GM12878 (cell line): ENCODE results near the gene CYSRT1. TPM values are rescaled to one million over a fixed set of nuclear protein-coding genes. Genes with fewer than 3 reads are reported as not detected.

ENCODE experiments used
- ATAC-seq: fragments of 200-7000 bp; cut with Tn5 transposase; 3 replicates; pipeline ENCODE4 v1.9.1; 2020; ENCODE audit warnings: mild to moderate bottlenecking, moderate library complexity
- BruUV-seq: library from RNA; stranded (reverse); fragments of 400-500 nt; replicated peaks from 2 replicates; lab custom pipeline; 2021; lab: Mats Ljungman, UMichigan
- CTCF ChIA-PET: fragments of 300-600 bp; sonication (Branson Sonifier 250); formaldehyde crosslinking; extraction: SDS; loops from one replicate; lab custom pipeline; 2021; ENCODE audit warnings: inconsistent platforms; lab: Yijun Ruan, JAX
- POLR2A ChIA-PET: fragments of 350-600 bp; formaldehyde crosslinking; extraction: SDS; loops from one replicate; lab custom pipeline; 2021; ENCODE audit warnings: inconsistent platforms; lab: Charles Lee
- RAD21 ChIA-PET: fragments of 300-600 bp; sonication (Branson Sonifier 250); formaldehyde crosslinking; loops from one replicate; lab custom pipeline; 2023; ENCODE audit warnings: antibody characterized with exemption; ENCODE audit not compliant: unreplicated experiment; lab: Charles Lee
- SMC1A ChIA-PET: fragments of 300-600 bp; sonication (Branson Sonifier 250); formaldehyde crosslinking; loops from one replicate; lab custom pipeline; 2023; ENCODE audit not compliant: unreplicated experiment, uncharacterized antibody; lab: Charles Lee
- DNase-seq: peaks from one replicate; pipeline ENCODE4 v3.0.0-alpha.2; 2011; ENCODE audit warnings: low read depth, low spot score
- FAIRE-seq: peaks from 3 replicates; lab custom pipeline; 2011; peaks lifted over from hg19 to GRCh38; lab: Jason Lieb, UNC
- H2AFZ ChIP-seq: 2 replicates; pipeline ENCODE4 v1.6.0; 2011; ENCODE audit warnings: low read depth, low read length, control low read depth; ENCODE audit not compliant: control insufficient read depth
- H3K27ac ChIP-seq: 2 replicates; pipeline ENCODE4 v1.5.1; 2011; ENCODE audit warnings: control low read depth; ENCODE audit not compliant: control insufficient read depth, insufficient read depth
- H3K27me3 ChIP-seq, 2 experiments: replicated peaks in 1 of 2; 2 replicates each; pipeline versions ENCODE4 v1.6.0 to v1.6.1; 2011; ENCODE audit warnings: low read length in 1 of 2; ENCODE audit not compliant: control insufficient read depth in 2 of 2, insufficient read depth in 2 of 2
- H3K36me3 ChIP-seq, 2 experiments: 2 replicates each; pipeline ENCODE4 v1.5.1; 2011; ENCODE audit warnings: low read length in 1 of 2; ENCODE audit not compliant: control insufficient read depth in 2 of 2, insufficient read depth in 2 of 2
- H3K4me1 ChIP-seq: 2 replicates; pipeline ENCODE4 v1.6.1; 2011; ENCODE audit warnings: mild to moderate bottlenecking, low read length, moderate library complexity, mixed read lengths; ENCODE audit not compliant: control insufficient read depth, insufficient read depth
- H3K4me2 ChIP-seq: 2 replicates; pipeline ENCODE4 v1.6.0; 2011; ENCODE audit warnings: control low read depth; ENCODE audit not compliant: control insufficient read depth, insufficient read depth
- H3K4me3 ChIP-seq: fragments of 200-600 bp; sonication (generic); 2 replicates; pipeline ENCODE4 v1.5.1; 2016
- H3K79me2 ChIP-seq: 2 replicates; pipeline ENCODE4 v1.6.0; 2011; ENCODE audit warnings: low read length; ENCODE audit not compliant: control insufficient read depth, insufficient read depth
- H3K9ac ChIP-seq: 2 replicates; pipeline ENCODE4 v1.8.0; 2011; ENCODE audit warnings: low read length, control low read depth, mixed read lengths; ENCODE audit not compliant: control insufficient read depth, insufficient read depth
- H3K9me3 ChIP-seq: replicated peaks from 3 replicates; pipeline ENCODE4 v1.5.1; 2011; ENCODE audit warnings: mild to moderate bottlenecking, low read length; ENCODE audit not compliant: control insufficient read depth, insufficient read depth
- H4K20me1 ChIP-seq: 2 replicates; pipeline ENCODE4 v1.6.0; 2011; ENCODE audit not compliant: control insufficient read depth, insufficient read depth
- BCL11A ChIP-seq: IDR thresholded peaks from 2 replicates; pipeline ENCODE4 v1.6.1; 2011; ENCODE audit warnings: low read depth, low read length
- BHLHE40 ChIP-seq, 2 experiments: fragments of 450-650 bp in 1 of 2; IDR thresholded peaks; 2 replicates each; pipeline ENCODE4 v1.6.1; 2011 to 2017; ENCODE audit warnings: low read depth in 2 of 2, borderline replicate concordance in 1 of 2, improper control_type of control experiment in 1 of 2, low read length in 1 of 2, mild to moderate bottlenecking in 1 of 2
- EED ChIP-seq: sonication (generic); IDR thresholded peaks from 2 replicates; pipeline ENCODE4 v1.6.1; 2016; ENCODE audit warnings: antibody characterized with exemption, low read depth
- IKZF2 ChIP-seq, 2 experiments: fragments of 450-650 bp; IDR thresholded peaks; 2 replicates each; pipeline ENCODE4 v1.6.1; 2017; ENCODE audit warnings: mild to moderate bottlenecking in 2 of 2, moderate library complexity in 2 of 2
- MEF2B ChIP-seq: fragments of 450-650 bp; IDR thresholded peaks from 2 replicates; pipeline ENCODE4 v1.6.1; 2018; ENCODE audit warnings: mild to moderate bottlenecking, moderate library complexity; ENCODE audit not compliant: partially characterized antibody, poor library complexity, severe bottlenecking
- NFXL1 ChIP-seq: fragments of 450-650 bp; IDR thresholded peaks from 2 replicates; pipeline ENCODE4 v1.6.1; 2017; ENCODE audit warnings: antibody characterized with exemption, mild to moderate bottlenecking, borderline replicate concordance
- NRF1 ChIP-seq: conservative IDR thresholded peaks from 2 replicates; pipeline ENCODE4 v1.6.1; 2011; ENCODE audit warnings: mild to moderate bottlenecking, low read depth, low read length, improper control_type of control experiment
- POLR2AphosphoS2 ChIP-seq: IDR thresholded peaks from 2 replicates; pipeline ENCODE4 v1.6.1; 2011; ENCODE audit warnings: low read depth, mild to moderate bottlenecking, low read length, improper control_type of control experiment, moderate library complexity
- RAD21 ChIP-seq: IDR thresholded peaks from 2 replicates; pipeline ENCODE4 v1.6.1; 2011; ENCODE audit warnings: mild to moderate bottlenecking, low read depth, low read length, moderate library complexity; ENCODE audit not compliant: insufficient read depth
- SMAD1 ChIP-seq: fragments of 450-650 bp; IDR thresholded peaks from 2 replicates; pipeline ENCODE4 v1.6.1; 2018; ENCODE audit warnings: mild to moderate bottlenecking, low read depth; ENCODE audit not compliant: partially characterized antibody
- SP1 ChIP-seq: IDR thresholded peaks from one replicate; pipeline ENCODE4 v1.6.1; 2011; ENCODE audit warnings: low read depth, low read length
- SPI1 ChIP-seq: IDR thresholded peaks from 2 replicates; pipeline ENCODE4 v1.6.1; 2011; ENCODE audit warnings: low read depth, mild to moderate bottlenecking, low read length, moderate library complexity, borderline replicate concordance; ENCODE audit not compliant: insufficient read depth
- STAT1 ChIP-seq: fragments of 450-650 bp; conservative IDR thresholded peaks from 2 replicates; pipeline ENCODE4 v1.6.1; 2014; ENCODE audit warnings: antibody characterized with exemption, mild to moderate bottlenecking
- TAF1 ChIP-seq: IDR thresholded peaks from 2 replicates; pipeline ENCODE4 v1.6.1; 2011; ENCODE audit warnings: mild to moderate bottlenecking, low read depth, low read length, borderline replicate concordance
- TCF7 ChIP-seq: IDR thresholded peaks from 2 replicates; pipeline ENCODE4 v1.6.1; 2014; ENCODE audit warnings: antibody characterized with exemption, borderline replicate concordance
- WGBS: methylation state at CpG from one replicate; pipeline ENCODE4 v1.1.6; 2016; ENCODE audit warnings: low lambda C conversion rate; ENCODE audit not compliant: insufficient replicate concordance, insufficient coverage; ENCODE audit errors: missing lambda C conversion rate; 5-methylcytosine and 5-hydroxymethylcytosine counted together
- in situ Hi-C: fragments of 300-500 bp; cut with MboI; formaldehyde crosslinking; loops from 9 replicates; pipeline ENCODE4 v1.14.3; 2018; ENCODE audit warnings: mixed read lengths
- intact Hi-C: fragments of 100-400 bp; cut with micrococcal nuclease; formaldehyde crosslinking; loops from one replicate; pipeline ENCODE4 v1.14.2; 2022; ENCODE audit not compliant: unreplicated experiment
- polyA plus RNA-seq, 11 experiments: library from polyadenylated mRNA; depleted of rRNA in 4 of 11; unstranded in 6 of 11; stranded (reverse) in 5 of 11; fragments of >200 nt; fragmentation: Nextera tagmentation in 4 of 11; fragmentation: Illumina TruSeq in 1 of 11; extraction: Ambion mirVana in 4 of 11; extraction: Trizol in 1 of 11; gene quantifications; 1 replicate in 1 of 11; 2 replicates in 10 of 11; pipeline versions ENCODE4 v1.2.1 to v1.2.3, GENCODE V29; 2011 to 2016; ENCODE audit warnings: inconsistent platforms in 2 of 11, missing spikeins in 2 of 11, low read depth in 1 of 11
- total RNA-seq, 4 experiments: library from RNA; depleted of rRNA in 3 of 4; stranded (reverse); fragments of >200 nt in 3 of 4; fragmentation: Illumina TruSeq in 1 of 4; extraction: Trizol in 1 of 4; gene quantifications; 2 replicates each; pipeline versions ENCODE4 v1.2.1 to v1.2.3, GENCODE V29; 2013 to 2021
- TF ChIP-seq, protein P1 (sequence below): fragments of 450-650 bp; conservative IDR thresholded peaks from 2 replicates; pipeline ENCODE4 v1.6.1; 2017; ENCODE audit warnings: mild to moderate bottlenecking, moderate library complexity
- TF ChIP-seq, protein P2 (sequence below): IDR thresholded peaks from 2 replicates; pipeline ENCODE4 v1.6.1; 2011; ENCODE audit warnings: low read depth, low read length, improper control_type of control experiment, borderline replicate concordance

CYSRT1 gene
- total and polyA plus RNA-seq, 10 of the 15 experiments (the other 5 are each of a cell fraction or from before 2014, with no cell fraction given): 0.24 to 3.6 (median 0.97) TPM; not detected in 1

GRCh38 chr9:137199411-137200121 is 25.4 kb upstream of the CYSRT1 start:
- peaks cover 16% of the 10 kb centered on the region for H3K79me2 ChIP-seq
- 79% methylated on average over 28 of the region's 51 CpGs for WGBS
- CTCF ChIA-PET: no interaction called here

More at GRCh38 chr9:137199411-137200121, 25.4 kb upstream of the CYSRT1 start:
- RAD21 ChIA-PET: no interaction called here
- intact Hi-C loops: loop anchor here (2.0 kb wide), 2 partner anchors 23 to 77 kb away; partner anchors contain the start of gene RNF208
- no peak for FAIRE-seq
- Histone ChIP-seq H3K27ac (no peak overlapping the region), H3K9ac (no peak overlapping the region; the same call in 1 of the 2 replicates), H3K36me3 (no peaks in the 10 kb centered on the region), H3K4me1 (peaks cover 30% of the 10 kb centered on the region), H3K27me3 (no peaks in the 10 kb centered on the region), H3K4me2 (peak overlapping the region; percentile 54), H2AFZ (no peak overlapping the region), H4K20me1 (no peaks in the 10 kb centered on the region), H3K4me3 (peak overlapping the region; percentile 50; the same call in 1 of the 2 replicates), H3K9me3 (no peaks in the 10 kb centered on the region)
- SMC1A ChIA-PET: interaction anchor here (0.9 to 1.9 kb wide), 3 partner anchors 11 to 50 kb away, joined by 4 to 9 read pairs (median 5); partner anchors contain the start of genes ANAPC2 and SSNA1
- ATAC-seq: no peak
- in situ Hi-C loops: no loop called here
- DNase-seq: no peak
- TF ChIP-seq SMAD1: no peak
- TF ChIP-seq SPI1: no peak
- TF ChIP-seq TAF1: no peak
- TF ChIP-seq RAD21: no peak
- no peak for TF ChIP-seq NFXL1
- no peak for TF ChIP-seq NRF1
- no peak for TF ChIP-seq TCF7
- no peak for TF ChIP-seq BCL11A
- TF ChIP-seq POLR2AphosphoS2: no peak
- TF ChIP-seq, protein P1, sequence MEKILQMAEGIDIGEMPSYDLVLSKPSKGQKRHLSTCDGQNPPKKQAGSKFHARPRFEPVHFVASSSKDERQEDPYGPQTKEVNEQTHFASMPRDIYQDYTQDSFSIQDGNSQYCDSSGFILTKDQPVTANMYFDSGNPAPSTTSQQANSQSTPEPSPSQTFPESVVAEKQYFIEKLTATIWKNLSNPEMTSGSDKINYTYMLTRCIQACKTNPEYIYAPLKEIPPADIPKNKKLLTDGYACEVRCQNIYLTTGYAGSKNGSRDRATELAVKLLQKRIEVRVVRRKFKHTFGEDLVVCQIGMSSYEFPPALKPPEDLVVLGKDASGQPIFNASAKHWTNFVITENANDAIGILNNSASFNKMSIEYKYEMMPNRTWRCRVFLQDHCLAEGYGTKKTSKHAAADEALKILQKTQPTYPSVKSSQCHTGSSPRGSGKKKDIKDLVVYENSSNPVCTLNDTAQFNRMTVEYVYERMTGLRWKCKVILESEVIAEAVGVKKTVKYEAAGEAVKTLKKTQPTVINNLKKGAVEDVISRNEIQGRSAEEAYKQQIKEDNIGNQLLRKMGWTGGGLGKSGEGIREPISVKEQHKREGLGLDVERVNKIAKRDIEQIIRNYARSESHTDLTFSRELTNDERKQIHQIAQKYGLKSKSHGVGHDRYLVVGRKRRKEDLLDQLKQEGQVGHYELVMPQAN: no peak
- no peak for TF ChIP-seq BHLHE40 (IDR thresholded peaks at IDR 0.05; ENCODE audit: borderline replicate concordance in 1 of 2, low read depth in 2 of 2, low read length in 1 of 2)
- TF ChIP-seq EED: no peak
- no peak for TF ChIP-seq MEF2B
- TF ChIP-seq SP1: no peak
- no peak for TF ChIP-seq IKZF2 (IDR thresholded peaks at IDR 0.05)
- TF ChIP-seq, protein P2, sequence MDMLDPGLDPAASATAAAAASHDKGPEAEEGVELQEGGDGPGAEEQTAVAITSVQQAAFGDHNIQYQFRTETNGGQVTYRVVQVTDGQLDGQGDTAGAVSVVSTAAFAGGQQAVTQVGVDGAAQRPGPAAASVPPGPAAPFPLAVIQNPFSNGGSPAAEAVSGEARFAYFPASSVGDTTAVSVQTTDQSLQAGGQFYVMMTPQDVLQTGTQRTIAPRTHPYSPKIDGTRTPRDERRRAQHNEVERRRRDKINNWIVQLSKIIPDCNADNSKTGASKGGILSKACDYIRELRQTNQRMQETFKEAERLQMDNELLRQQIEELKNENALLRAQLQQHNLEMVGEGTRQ: no peak
- no peak for TF ChIP-seq STAT1
- BruUV-seq: no TSS peak
- POLR2A ChIA-PET: interaction anchor here (2.0 to 2.5 kb wide), 2 partner anchors 11 to 49 kb away, joined by 6 to 9 read pairs; partner anchors contain the start of gene SSNA1
